SK-N-SH treated with all-trans-retinoic acid at 6 μM for 48 hours (cell line): ENCODE results near the gene TRPV5.

Experiments
- ATAC-seq: fragments of 200-7000 bp; cut with Tn5 transposase; 3 replicates; pipeline ENCODE4 v1.9.1; 2020; ENCODE audit warnings: mild to moderate bottlenecking, moderate library complexity
- ARNTL ChIP-seq: fragments of 450-650 bp; formaldehyde crosslinking; IDR thresholded peaks from 2 replicates; pipeline ENCODE4 v1.5.0; 2020; ENCODE audit warnings: low read depth, mild to moderate bottlenecking, moderate library complexity, borderline replicate concordance
- BACH2 ChIP-seq: fragments of 250-450 bp; sonication (Bioruptor Pico); IDR thresholded peaks from 2 replicates; pipeline ENCODE4 v1.9.0; 2021; ENCODE audit warnings: mild to moderate bottlenecking, borderline replicate concordance
- CREB5 ChIP-seq: fragments of 250-450 bp; sonication (Bioruptor Pico); IDR thresholded peaks from 2 replicates; pipeline ENCODE4 v1.5.1; 2020; ENCODE audit warnings: low read depth, mild to moderate bottlenecking, moderate library complexity
- CSDC2 ChIP-seq: fragments of 250-450 bp; sonication (Bioruptor Pico); IDR thresholded peaks from 2 replicates; pipeline ENCODE4 v1.5.0; 2020; ENCODE audit warnings: mild to moderate bottlenecking, moderate library complexity
- CSRNP3 ChIP-seq: fragments of 250-450 bp; sonication (Bioruptor Pico); IDR thresholded peaks from 2 replicates; pipeline ENCODE4 v1.5.1; 2021; ENCODE audit warnings: mild to moderate bottlenecking, moderate library complexity
- GLIS3 ChIP-seq: fragments of 250-450 bp; sonication (Bioruptor Pico); IDR thresholded peaks from 2 replicates; pipeline ENCODE4 v1.5.0; 2020; ENCODE audit warnings: mild to moderate bottlenecking, moderate library complexity
- ISL1 ChIP-seq: fragments of 250-450 bp; sonication (Bioruptor Pico); IDR thresholded peaks from 2 replicates; pipeline ENCODE4 v2.1.2; 2022; ENCODE audit warnings: mild to moderate bottlenecking, moderate library complexity
- OSR1 ChIP-seq: fragments of 250-450 bp; sonication (Bioruptor Pico); IDR thresholded peaks from 2 replicates; pipeline ENCODE4 v1.8.0; 2022; ENCODE audit warnings: moderate library complexity, mild to moderate bottlenecking, inconsistent platforms
- PATZ1 ChIP-seq: fragments of 250-450 bp; sonication (Bioruptor Pico); IDR thresholded peaks from 2 replicates; pipeline ENCODE4 v1.8.0; 2020; ENCODE audit warnings: mild to moderate bottlenecking, moderate library complexity, borderline replicate concordance
- POU6F1 ChIP-seq: fragments of 250-450 bp; sonication (Bioruptor Pico); IDR thresholded peaks from 2 replicates; pipeline ENCODE4 v1.8.0; 2021; ENCODE audit warnings: low read depth, mild to moderate bottlenecking, moderate library complexity, borderline replicate concordance
- PPARA ChIP-seq: fragments of 250-450 bp; sonication (Bioruptor Pico); IDR thresholded peaks from 2 replicates; pipeline ENCODE4 v1.5.0; 2020; ENCODE audit warnings: mild to moderate bottlenecking, borderline replicate concordance
- RARB ChIP-seq: fragments of 250-450 bp; sonication (Bioruptor Pico); IDR thresholded peaks from 2 replicates; pipeline ENCODE4 v1.8.0; 2021; ENCODE audit warnings: mild to moderate bottlenecking, moderate library complexity
- SNAI2 ChIP-seq: fragments of 250-450 bp; sonication (Bioruptor Pico); IDR thresholded peaks from 2 replicates; pipeline ENCODE4 v1.5.0; 2020; ENCODE audit warnings: mild to moderate bottlenecking, moderate library complexity
- TCF4 ChIP-seq: fragments of 250-450 bp; sonication (Bioruptor Pico); IDR thresholded peaks from 2 replicates; pipeline ENCODE4 v1.8.0; 2021; ENCODE audit warnings: mild to moderate bottlenecking, moderate library complexity, borderline replicate concordance
- TOX ChIP-seq: fragments of 250-450 bp; sonication (Bioruptor Pico); IDR thresholded peaks from 2 replicates; pipeline ENCODE4 v1.8.0; 2021; ENCODE audit warnings: mild to moderate bottlenecking, moderate library complexity, borderline replicate concordance
- TSHZ2 ChIP-seq: fragments of 250-450 bp; sonication (Bioruptor Pico); IDR thresholded peaks from 2 replicates; pipeline ENCODE4 v1.5.0; 2020; ENCODE audit warnings: mild to moderate bottlenecking, moderate library complexity
- ZC3H10 ChIP-seq: fragments of 250-450 bp; sonication (Bioruptor Pico); IDR thresholded peaks from 2 replicates; pipeline ENCODE4 v1.5.1; 2021; ENCODE audit warnings: mild to moderate bottlenecking, moderate library complexity
- ZFP3 ChIP-seq: fragments of 250-450 bp; sonication (Bioruptor Pico); IDR thresholded peaks from 2 replicates; pipeline ENCODE4 v1.5.0; 2020; ENCODE audit warnings: mild to moderate bottlenecking, moderate library complexity
- ZFP30 ChIP-seq: fragments of 450-650 bp; formaldehyde crosslinking; IDR thresholded peaks from 2 replicates; pipeline ENCODE4 v1.5.0; 2022; ENCODE audit warnings: mild to moderate bottlenecking, moderate library complexity
- ZNF565 ChIP-seq: fragments of 450-650 bp; formaldehyde crosslinking; conservative IDR thresholded peaks from 2 replicates; pipeline ENCODE4 v1.5.0; 2020; ENCODE audit warnings: low read depth, mild to moderate bottlenecking, moderate library complexity
- ZNF70 ChIP-seq: fragments of 450-650 bp; formaldehyde crosslinking; IDR thresholded peaks from 2 replicates; pipeline ENCODE4 v1.5.0; 2020; ENCODE audit warnings: mild to moderate bottlenecking, moderate library complexity
- ZNF8 ChIP-seq: fragments of 450-650 bp; formaldehyde crosslinking; IDR thresholded peaks from 2 replicates; pipeline ENCODE4 v1.5.0; 2020; ENCODE audit warnings: mild to moderate bottlenecking, moderate library complexity

The TRPV5 gene

GRCh38 chr7:142865766-142866165 is 67.8 kb downstream of the TRPV5 start:
- no peak for ATAC-seq
- TF ChIP-seq TCF4 (CRISPR knock-in tag) (no peak), OSR1 (CRISPR knock-in tag) (no peak), ZFP3 (CRISPR knock-in tag) (no peak), RARB (no peak), TOX (no peak)

DNA sequence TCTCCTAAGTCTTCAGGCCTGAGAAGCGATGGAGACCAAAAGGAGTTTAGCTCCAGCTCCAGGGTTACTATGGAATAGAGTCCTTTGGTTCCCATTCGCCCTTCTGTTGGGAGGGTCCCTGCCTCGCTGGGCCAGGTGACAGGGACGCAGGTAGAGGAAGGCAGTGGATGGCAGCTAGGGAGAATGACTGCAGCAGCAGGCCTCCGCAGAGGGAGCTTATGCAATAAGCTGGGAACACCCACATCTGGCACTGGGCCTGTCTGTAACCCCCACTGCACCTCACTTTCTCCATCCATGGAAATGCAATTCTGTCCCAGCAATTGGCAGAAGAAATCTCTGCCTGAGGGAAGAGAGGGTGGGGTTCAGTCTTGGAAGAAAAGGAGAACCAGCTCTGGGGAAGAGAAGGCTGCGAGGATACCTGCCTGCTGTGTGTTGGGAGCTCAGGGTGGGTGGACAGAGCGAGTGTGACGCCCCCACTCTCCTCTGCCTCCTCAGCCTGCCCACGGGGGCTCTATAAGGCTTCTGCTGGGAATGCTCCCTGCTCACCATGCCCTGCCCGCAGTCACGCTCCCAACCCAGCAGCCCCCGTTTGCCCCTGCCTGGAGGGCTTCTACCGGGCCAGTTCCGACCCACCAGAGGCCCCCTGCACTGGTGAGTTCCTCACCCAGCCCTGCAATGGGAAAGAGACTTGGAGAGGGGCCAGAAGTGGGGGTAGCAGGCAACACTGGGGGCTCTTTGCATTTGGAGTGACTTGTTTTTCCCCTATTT is 68.4 kb downstream of the TRPV5 start:
- TF ChIP-seq OSR1 (CRISPR knock-in tag) (no peak), TCF4 (CRISPR knock-in tag) (no peak), CSRNP3 (CRISPR knock-in tag) (no peak), ZNF8 (CRISPR knock-in tag) (no peak), RARB (no peak), TOX (no peak), GLIS3 (CRISPR knock-in tag) (no peak), BACH2 (CRISPR knock-in tag) (no peak), ARNTL (CRISPR knock-in tag) (no peak), ZNF565 (CRISPR knock-in tag) (no peak), ZC3H10 (CRISPR knock-in tag) (no peak), CSDC2 (CRISPR knock-in tag) (no peak), PPARA (no peak)
- ATAC-seq, result no peak

DNA sequence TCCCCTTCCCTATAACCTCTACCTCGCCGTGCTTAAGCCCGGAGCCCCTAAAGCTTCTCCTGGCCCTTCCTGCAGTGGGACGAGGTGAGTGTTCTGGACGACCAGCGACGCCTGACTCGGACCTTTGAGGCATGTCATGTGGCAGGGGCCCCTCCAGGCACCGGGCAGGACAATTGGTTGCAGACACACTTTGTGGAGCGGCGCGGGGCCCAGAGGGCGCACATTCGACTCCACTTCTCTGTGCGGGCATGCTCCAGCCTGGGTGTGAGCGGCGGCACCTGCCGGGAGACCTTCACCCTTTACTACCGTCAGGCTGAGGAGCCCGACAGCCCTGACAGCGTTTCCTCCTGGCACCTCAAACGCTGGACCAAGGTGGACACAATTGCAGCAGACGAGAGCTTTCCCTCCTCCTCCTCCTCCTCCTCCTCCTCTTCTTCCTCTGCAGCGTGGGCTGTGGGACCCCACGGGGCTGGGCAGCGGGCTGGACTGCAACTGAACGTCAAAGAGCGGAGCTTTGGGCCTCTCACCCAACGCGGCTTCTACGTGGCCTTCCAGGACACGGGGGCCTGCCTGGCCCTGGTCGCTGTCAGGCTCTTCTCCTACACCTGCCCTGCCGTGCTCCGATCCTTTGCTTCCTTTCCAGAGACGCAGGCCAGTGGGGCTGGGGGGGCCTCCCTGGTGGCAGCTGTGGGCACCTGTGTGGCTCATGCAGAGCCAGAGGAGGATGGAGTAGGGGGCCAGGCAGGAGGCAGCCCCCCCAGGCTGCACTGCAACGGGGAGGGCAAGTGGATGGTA is 69.5 kb downstream of the TRPV5 start:
- TF ChIP-seq ZC3H10 (CRISPR knock-in tag) (no peak), ZNF70 (no peak), CREB5 (no peak)
- no peak for ATAC-seq

DNA sequence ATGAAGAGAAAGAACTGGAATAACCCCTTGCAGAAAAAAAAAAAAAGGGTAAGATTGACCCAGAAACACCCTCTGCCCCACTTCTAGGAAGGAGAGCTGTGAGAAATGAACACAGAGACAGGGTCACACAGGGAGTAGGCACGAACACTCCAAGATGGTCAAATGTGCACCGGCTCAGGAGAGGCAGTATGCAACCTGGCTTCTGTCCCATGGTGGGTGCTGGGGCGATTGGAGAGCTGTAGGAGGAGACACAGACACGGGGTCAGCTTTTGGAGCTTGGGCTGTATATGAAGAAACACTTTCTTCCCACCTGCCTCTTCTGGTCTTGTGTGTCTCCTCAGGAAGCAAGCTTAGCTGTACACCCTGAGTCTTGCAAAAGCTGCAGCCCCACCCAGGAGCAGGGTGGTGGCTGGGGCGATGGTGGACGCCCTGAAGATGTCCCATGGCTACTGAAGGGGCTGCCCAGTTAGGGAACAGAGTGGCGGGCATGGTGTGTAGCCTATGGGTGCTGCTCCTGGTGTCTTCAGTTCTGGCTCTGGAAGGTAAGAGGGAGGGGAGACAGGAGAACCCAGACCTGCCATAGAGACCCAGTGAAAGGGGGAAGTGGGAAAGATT is 70.7 kb downstream of the TRPV5 start:
- TF ChIP-seq TOX (no peak), ZFP30 (CRISPR knock-in tag) (no peak), ZNF8 (CRISPR knock-in tag) (no peak)
- no peak for ATAC-seq

DNA sequence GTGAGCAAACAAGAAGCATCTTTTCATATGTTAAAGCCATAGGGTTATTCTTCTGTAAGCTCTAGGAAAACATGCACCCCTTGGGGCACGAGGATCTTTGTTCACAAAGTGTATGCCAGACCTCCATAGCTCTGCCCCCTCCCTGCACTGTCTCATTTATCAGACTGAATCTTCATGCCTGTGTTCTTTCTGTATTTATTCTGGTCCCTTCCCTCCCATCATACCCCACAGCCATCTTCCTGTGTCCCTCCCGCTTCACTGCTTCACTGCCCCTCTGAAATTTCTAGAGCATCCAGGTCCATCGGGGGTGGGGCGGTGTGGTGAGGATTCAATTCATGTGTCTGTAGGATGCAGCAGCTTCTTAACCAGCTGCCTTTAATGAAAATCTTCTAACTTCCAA is 71.2 kb downstream of the TRPV5 start:
- ATAC-seq, result no peak
- TF ChIP-seq ARNTL (CRISPR knock-in tag), result no peak
- no peak for TF ChIP-seq ISL1 (CRISPR knock-in tag)
- TF ChIP-seq PATZ1 (CRISPR knock-in tag), result no peak
- no peak for TF ChIP-seq OSR1 (CRISPR knock-in tag)
- no peak for TF ChIP-seq TCF4 (CRISPR knock-in tag)
- TF ChIP-seq POU6F1 (CRISPR knock-in tag), result no peak
- TF ChIP-seq ZNF8 (CRISPR knock-in tag), result no peak
- TF ChIP-seq ZC3H10 (CRISPR knock-in tag), result no peak
- TF ChIP-seq ZFP30 (CRISPR knock-in tag), result no peak
- TF ChIP-seq ZNF70, result no peak
- TF ChIP-seq TSHZ2 (CRISPR knock-in tag), result no peak
- TF ChIP-seq SNAI2, result no peak
- TF ChIP-seq CSRNP3 (CRISPR knock-in tag), result no peak
